NT2/D1 (cell line): Measurements from ENCODE around the gene ASB5.

Experiments
- YY1 ChIP-seq: IDR thresholded peaks from 2 replicates; pipeline ENCODE4 v1.6.1; 2011; ENCODE audit not compliant: insufficient read length, insufficient read depth
- ZNF274 ChIP-seq: IDR thresholded peaks from 2 replicates; pipeline ENCODE4 v1.6.1; 2011; ENCODE audit warnings: mild to moderate bottlenecking, low read depth, low read length

DNA sequence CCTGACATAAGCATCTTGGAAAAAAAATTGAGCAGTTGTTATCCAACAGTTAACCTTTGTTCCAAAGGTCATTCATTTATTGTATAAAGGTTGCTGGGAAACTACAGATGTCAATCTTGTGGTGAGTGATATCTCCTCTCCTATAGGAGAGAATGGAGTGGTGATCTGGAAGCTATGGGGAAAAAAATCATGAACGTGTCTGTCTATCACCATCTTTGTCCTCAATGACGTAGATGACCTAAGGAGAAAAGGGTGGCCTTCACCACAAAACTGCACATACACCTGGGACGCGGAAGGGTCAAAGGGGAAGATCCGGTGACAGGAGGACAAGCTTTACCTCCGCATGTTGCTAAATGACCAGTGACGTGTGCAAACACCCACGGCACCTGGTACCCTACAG, 27.3 kb downstream of the ASB5 start:
- TF ChIP-seq YY1 (no peak), ZNF274 (no peak)
